Islet of Langerhans (tissue), 1 donor: ENCODE data around the gene SBK2.
"Not testable (repeated sequence)": the region's sequence is repeated elsewhere in the genome, so short reads cannot be mapped to it uniquely, and the experiment has no call there.

Experiments used
- FAIRE-seq: peaks from one replicate; lab custom pipeline; 2011; peaks lifted over from hg19 to GRCh38; lab: Jason Lieb, UNC

SBK2 gene

DNA sequence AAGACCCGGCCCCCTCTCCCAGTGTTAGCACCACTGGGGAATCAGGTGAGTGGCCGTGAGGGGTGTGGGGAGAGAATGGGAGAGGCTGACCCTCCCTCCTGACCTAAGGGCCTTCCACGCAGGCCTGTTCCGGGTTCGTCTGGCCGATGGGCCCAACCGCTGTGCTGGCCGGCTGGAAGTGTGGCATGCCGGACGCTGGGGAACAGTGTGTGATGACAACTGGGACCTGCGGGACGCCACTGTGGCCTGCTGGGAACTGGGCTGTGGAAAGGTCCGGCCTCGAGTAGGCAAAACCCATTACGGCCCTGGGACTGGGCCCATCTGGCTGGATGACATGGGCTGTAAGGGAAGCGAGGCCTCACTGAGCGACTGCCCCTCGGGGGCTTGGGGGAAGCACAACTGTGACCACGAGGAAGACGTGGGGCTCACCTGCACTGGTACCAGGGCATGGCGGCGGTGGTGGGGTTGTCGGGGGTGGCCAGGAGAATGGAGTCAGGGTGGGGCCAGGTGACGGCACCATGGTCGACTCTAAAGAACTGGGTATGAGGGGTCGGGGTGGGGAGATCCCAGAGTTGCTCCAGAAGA, 36.5 kb downstream of the SBK2 start:
- no peak for FAIRE-seq

DNA sequence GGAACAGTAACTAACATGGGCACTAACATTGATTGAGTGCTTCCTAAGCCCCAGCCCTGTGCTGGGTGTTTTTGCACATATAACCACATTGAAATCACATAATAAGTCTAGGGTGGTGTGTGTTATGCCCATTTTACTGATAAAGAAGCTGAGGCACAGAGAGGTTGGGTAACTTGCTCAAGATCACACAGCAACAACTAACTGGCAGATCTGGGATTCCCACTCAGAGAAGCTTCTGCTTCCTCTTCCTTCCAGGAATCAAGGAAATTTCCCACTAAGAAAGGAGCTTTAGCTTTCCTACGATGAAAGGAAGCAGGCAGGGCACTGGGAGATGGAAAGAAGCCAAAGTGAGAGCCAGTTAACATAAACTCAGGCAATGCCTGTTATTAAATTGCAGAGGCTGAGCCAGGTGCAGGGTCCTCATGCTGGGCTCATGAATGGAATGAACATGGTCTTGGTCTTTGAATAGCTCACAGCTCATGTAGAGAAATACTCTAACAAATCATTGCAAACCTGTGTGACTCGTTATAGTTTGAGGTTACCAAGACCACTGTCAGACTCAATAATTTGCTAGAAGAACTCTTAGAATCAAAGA, 38.6 kb downstream of the SBK2 start:
- FAIRE-seq = no peak

DNA sequence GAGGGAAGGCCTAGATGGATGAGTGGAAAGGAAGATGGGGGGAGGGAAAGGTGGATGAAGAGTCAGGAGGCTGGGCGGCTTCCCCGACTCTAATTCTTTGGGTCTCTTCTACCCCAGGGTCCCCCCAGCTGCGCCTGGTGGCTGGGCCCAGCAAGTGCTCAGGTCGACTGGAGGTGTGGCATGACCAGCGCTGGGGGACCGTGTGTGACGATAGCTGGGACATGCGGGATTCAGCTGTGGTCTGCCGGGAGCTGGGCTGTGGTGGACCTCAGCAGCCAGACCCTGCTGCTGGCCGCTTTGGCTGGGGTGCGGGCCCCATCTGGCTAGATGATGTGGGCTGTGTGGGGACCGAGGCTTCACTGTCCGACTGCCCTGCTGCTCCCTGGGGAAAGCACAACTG, 39.2 kb downstream of the SBK2 start:
- no peak for FAIRE-seq

DNA sequence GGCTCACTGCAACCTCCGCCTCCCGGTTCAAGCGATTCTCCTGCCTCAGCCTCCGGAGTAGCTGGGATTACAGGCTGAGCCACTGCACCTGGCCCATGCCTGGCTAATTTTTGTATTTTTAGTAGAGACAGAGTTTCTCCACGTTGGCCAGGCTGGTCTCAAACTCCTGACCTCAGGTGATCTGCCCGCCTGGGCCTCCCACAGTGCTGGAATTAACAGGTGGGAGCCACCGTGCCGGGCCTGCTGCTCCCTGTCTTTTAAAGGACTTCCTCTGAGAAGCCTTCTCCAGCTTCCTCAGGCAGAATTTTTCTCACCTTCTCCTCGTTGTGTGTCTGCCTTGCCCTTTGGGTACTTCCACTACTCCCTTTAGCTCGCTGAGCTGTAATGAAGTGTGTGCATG, 40.1 kb downstream of the SBK2 start:
- not testable (repeated sequence) for FAIRE-seq

DNA sequence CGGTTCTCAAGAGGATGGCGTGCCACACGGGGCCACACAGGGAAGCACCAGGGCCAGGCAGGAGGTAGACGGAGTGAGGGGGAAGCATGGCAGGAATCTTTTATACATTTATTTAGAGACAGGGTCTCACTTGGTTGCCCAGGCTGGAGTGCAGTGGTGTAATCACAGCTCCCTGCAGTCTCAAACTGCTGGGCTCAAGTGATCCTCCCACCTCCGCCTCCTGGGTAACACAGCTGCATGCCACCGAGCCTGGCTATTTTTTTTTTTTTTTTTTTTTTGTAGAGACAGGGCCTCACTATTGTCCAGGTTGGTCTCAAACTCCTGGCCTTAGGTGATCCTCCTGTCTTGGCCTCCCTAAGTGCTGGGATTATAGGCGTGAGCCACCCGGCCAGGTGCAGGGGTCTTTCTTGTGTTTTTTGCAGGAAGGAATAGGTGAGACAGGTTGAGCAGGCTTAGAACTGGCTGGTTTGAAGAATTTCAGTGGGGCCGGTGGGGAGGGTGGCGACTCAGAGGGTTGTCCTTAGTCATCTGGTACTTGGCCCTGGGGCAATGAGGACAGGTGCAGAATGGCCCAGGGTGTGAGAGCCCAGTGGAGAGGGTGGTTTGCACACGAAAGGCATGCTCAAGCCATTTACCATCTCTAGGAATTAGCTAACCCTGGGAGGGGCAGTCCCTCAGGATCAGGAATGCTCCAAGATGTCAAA, 41.1 kb downstream of the SBK2 start:
- FAIRE-seq = no peak

DNA sequence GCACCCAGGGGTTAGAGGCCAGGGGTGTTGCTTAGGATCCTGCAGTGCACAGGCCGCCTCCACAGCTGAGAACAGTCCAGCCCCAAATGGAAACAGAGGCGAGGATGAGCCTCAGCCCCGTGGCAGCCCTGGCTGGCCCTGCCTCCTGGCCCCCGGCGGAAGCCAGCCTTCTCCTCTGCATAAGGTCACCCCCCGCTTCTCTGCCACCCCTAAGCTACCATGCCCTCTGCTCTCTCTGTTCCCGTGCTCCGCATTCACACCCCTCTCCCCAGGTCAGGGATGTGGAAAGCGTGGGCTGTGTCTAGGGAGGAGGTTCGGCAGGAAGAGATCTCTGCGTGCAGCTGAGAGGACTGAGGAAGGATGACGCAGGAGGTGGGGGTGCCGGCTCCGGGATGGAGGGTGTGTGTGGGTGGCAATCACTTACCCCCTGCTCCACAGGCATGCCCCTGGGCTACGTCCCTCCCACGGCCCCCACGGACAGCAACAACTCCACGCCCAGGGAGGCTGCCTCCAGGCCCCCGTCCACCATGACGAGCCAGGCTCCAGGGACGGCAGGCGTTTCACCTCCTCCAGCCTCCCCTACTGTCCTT, 42.7 kb downstream of the SBK2 start:
- FAIRE-seq = no peak

DNA sequence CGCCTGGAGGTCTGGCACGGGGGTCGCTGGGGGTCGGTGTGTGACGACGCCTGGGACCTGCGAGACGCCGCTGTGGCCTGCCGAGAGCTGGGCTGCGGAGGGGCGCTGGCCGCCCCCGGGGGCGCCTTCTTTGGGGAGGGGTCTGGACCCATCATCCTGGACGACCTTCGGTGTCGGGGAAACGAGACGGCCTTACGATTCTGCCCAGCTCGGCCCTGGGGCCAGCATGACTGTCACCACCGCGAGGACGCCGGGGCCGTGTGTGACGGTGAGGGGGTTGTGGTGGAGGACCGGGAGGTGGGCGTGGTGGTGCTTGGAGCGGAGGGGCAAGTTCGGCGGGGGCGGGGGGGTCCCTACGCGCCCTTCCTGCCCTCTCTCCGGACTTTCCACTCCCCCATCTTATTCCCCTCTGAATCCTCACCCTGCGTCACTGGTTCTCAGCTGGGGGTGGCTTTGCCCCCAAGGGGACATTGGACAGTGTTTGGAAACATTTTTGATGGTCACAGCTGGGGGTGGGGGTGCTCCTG, 43.2 kb downstream of the SBK2 start:
- no peak for FAIRE-seq

DNA sequence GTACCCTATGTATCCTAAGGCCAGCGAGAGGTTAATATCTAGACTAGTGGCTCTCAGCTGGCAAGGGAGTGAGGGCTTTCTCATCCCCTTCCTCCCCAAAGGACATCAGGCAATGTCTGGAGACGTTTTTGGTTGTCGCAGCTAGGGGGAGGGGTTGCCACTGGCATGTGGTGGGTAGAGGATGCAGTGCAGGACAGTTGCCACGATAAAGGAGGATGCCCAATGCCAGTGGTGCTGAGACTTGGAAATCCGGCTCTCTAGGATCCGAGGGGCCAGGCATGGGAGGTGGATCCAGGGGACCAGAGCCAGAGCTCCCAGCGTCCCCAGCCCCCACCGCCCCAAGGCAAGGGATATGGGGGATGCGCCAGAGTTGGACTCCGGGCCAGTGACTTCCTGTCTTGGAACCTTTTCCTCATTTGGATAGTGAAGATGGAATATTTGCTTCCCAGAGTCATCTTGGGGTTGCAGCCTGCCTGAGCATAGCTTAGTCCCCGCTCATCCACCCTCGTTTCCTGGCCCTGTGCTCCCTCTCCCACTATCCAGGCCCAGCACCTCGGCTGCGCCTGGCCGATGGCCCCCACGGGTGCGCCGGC, 43.8 kb downstream of the SBK2 start:
- FAIRE-seq = no peak

DNA sequence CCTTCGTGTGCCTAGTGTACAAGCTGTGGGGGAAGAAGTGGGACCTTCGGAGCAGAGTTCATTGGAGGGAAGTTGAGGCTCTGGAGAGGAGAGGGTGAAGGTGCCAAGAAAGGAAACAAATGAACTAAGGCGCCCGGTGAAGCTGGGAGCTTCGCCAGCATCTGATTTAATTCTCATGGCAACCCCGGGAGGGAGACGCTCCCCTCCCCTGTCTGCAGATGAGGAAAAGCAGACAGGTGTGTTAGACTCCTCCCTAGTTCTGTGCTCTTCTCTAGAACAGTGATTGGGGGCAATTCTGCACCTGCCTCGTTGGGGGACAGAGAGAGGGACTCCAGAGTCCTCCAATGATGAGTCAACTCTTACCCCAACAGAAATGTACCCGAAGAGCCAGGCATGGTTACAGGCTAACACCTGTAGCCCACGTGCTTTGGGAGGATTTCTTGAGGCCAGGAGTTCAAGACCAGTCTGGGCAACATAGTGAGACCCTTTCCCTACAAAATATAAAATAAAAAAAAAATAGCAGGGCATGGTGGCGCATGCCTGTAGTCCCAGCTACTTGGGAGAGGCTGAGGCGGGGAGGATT, 44.5 kb downstream of the SBK2 start:
- FAIRE-seq = no peak

DNA sequence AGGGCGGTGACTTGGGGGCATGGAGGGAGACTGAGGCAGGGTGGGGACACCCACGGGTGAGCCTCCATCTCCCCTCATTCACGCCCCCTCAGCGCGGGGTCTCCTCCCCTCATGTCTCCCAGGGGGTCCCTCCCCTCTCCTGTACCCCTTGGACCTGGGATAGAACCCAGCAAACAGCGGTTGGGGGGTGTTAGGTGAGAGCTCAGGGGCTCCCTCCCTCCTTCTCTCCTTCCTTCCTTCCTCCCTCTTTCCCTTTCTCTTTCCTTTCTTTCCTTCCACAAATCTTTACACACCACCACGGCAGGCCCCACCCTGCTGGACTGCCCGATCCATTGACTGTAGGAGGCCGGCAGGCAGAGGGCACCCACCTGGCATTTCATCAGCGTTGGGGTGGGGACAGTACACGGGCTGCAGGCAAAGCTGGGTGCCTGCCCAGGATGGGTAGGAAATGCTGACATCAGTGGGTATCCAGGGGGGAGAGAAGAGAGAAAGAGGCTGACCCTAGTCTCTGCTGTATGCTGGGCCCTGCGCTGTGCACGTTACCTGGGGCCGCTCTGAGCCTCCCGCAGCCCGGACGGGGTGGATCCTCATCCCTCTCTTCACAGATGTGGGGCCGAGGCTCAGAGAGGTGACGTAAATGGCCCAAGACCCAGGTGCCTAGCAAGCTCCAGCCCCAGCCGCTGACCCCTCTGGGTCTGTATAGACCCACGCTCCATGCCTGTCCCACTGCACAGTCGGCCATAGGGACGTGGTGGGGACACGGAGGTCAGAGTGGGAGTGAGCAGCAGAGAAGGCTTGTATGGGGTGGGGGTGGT, 45.2 kb downstream of the SBK2 start:
- FAIRE-seq = no peak

DNA sequence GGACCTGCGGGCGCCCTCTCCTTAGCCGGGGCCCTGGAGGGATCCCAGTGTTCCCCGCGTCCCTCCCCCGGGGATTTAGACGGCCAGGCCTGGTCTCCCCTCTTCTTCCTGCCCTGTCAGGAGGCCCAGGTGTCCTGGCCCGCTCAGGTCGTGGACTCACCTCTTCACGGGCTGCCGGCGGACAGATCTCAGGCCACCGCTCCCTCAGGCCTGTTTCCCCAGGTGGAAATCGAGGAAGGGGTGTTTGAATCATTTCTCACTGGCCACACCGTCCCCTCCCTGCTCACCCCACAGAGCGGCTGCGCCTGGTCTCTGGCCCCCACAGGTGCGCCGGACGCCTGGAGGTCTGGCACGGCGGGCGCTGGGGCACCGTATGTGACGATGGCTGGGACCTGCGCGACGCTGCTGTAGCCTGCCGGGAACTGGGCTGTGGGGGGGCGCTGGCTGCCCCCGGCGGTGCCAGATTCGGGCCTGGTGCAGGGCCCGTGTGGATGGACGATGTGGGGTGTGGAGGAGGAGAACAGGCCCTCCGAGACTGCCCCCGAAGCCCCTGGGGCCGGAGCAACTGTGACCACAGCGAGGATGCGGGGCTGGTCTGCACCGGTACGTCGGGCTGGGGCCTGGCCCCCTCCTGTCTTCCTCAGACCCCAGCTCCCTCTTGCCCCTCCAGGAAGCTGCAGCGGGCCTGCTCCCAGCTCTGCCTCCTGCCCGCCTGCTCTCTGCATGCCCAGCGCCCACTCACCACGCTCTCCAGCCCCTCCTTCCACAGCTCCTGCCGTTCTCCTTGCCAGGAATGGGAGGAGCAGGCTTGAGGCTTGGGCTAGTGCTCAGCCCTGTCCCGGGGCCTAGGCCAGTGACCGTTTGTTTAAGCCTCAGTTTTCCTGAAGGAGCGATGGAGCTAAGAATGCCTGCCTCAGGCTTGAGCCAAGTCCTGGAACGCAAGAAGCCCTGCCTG, 46.2 kb downstream of the SBK2 start:
- no peak for FAIRE-seq

DNA sequence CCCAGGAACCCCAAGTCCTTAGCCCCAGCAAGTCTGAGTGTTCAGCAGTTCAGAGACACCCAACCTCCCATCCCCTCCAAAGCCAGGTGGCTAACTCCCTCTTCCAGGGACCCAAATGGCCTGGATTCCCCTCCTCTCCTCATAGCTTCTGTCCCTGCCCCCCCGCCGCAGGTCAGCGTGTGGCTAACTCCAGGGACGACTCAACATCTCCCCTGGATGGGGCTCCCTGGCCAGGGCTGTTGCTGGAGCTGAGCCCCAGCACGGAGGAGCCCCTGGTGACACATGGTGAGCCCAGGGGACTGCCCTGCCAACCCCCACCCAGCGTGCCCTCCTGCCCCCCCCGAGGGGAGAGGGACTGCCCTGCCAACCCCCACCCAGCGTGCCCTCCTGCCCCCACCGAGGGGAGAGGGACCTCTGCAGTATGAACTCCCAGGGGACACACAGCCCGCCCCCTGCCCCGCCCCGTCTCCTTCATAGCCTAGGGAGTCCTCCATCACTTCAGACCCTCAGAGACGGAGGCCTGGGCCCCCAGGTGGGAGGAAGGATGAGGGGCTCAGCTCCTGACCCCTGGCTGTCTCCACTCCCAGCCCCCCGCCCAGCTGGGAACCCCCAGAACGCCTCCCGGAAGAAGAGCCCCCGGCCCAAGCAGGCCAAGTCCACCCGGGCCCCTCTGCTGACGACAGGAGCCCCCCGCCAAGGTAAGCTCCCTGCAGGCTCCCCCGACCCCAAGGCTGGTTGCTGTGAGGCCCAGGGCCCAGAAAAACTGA, 47.0 kb downstream of the SBK2 start:
- no peak for FAIRE-seq

DNA sequence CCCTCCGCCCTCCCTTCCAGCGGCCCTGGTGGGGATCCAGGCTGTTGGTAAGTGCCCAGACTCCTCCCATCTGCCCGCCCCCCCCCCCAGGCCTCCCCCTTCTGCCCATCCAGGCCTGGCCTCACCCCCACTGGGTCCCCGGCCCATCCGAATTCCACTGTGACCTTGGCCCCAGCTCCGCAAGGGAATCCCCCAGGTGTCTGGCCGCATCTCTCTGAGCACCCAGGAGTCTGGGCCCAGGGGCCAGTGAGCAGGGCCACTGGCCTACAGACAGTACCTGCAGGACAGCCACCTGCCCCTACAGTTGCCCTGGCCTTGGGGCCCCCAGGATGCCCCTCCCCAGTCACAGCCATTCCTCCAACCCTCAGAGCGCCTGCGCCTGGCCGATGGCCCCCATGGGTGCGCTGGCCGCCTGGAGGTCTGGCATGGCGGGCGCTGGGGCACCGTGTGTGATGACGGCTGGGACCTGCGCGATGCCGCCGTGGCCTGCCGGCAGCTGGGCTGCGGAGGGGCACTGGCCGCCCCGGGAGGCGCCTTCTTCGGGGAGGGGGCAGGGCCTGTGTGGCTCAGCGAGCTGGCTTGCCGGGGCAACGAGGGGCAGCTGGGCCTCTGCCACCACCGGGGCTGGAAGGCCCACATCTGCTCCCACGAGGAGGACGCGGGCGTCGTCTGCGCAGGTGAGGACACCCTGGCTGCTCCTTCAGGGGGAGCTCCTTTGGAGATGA, 47.8 kb downstream of the SBK2 start:
- FAIRE-seq = no peak

DNA sequence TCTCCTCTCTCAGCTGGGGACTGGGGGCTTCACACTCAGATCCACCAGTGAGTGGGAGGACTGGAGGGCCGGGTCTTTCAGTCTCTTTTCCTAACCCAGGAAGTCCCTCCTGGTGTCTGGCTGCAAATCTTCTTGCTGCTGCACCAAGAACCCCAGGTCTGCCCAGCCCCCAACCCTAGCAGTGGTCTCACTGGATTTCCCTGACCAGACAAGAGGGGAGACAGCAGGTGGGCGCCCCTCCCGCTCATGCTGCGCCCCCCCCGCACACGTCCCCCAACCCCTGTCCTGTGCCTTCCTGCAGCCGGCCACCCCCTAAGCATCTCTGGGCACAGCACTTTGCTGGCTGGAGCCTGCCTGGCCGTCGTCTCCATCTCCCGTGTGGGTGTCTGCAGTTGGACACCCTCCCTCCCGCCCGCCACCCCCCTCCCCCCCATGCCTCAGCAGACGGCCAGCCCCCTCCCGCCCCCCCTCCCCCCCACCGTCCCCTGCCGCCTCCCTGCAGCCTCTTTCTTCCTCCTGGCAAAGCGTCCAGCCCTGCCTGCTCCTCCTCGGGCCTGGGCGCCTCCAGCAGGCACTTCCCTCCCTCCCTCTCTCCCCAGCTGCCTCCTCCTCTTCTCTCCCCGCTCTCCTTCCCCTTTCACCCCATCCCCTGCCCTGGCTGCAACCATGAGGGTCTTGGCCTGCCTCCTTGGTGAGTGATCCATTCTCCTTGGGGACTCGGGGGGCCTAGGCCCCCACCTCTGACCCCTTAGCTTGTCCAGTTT, 48.8 kb downstream of the SBK2 start, which contains the start of gene SSC5D:
TSS of gene SSC5D (plus strand) at position 513 of the 764 bp plus-strand sequence. CDS start at position 667, 154 bp downstream.
- no peak for FAIRE-seq

DNA sequence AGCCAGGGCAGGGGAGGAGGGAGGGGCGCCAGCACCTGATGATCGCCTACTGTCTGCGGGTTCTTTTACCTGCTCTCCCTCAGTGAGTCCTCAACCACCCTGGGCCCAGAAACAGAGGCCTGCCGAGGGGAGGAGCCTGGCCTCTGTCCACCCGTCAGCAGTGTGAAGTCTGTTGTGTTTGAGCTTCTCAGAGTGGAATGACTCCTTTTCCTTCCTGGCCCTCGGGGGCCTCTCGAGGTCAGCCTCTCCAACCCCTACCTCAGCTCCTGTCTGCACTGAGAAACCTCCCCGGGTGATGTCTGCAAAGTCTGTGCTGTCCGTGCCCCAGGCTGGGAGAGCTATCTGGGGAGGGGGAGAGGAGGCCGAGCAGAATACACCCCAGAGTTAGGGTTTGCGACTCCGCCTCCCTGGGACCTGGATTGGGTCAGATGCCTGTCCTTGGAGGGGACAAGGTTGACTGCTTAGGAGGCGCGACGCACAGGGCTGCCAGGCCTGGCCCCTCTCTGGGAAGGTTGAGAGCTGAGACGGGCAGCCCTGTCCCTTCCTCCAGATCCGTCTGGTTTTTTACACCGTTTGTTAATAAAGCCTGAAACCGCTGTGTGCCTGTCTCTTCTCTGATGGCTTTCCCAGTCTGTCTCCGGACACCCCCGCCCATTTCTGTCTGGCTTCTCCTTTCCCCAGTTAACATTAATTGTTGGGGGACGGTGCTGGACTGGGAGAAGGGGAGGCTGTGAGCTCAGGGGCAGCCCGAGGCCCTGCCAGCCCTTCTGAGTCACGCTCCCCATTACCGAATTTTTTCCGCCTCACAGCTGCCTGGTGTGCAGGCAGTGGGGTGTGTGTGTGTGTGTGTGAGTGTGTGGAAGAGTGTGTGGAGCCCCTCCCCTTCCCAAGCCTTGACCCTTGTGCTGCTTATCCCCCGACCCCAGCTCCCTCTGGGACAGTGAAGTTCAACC, 49.7 kb downstream of the SBK2 start:
- FAIRE-seq = no peak

DNA sequence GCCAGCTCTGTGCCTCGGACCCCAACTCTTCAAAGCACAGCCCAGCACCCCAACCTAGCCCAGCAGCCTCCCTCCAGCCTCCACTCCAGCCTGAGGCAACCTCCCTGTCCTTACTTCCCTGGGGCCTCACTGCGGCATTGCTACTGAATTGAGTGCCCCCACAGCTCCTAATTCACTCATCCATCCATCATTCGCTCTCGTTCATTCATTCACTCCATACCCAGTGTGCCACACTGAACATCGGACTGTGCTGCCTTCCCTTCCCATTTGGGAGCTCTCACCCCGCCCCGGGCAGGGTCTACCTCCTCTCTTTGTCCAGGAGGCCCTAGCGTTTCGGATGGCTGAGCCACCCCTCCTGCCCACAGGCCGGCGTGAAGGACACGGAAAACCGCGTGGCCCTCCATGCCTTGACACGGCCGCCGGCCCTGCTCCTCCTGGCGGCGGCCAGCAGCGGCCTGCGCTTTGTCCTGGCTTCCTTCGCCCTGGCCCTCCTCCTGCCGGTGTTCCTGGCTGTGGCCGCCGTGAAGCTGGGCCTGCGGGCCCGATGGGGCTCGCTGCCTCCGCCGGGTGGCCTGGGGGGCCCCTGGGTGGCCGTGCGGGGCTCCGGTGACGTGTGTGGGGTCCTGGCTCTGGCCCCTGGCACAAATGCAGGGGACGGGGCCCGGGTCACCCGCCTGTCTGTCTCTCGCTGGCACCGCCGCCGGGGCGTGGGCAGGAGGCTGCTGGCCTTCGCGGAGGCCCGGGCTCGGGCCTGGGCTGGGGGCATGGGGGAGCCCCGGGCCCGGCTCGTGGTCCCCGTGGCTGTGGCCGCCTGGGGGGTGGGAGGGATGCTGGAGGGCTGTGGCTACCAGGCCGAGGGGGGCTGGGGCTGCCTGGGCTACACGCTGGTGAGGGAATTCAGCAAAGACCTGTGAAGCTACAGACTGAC, 50.6 kb downstream of the SBK2 start:
- FAIRE-seq = no peak
